Stimulated activated CD8-positive, alpha-beta memory T cell treated with anti-CD3 and anti-CD28 coated beads, Interleukin-12 subunit alpha, Interleukin-12 subunit beta, amount 100 ng/mL, for 4 hours (primary cell): ENCODE measurements around the gene CSAD.
"Not testable (repeated sequence)": the region's sequence is repeated elsewhere in the genome, so short reads cannot be mapped to it uniquely, and the experiment has no call there.

ENCODE experiments used
- DNase-seq: peaks from one replicate; pipeline ENCODE4 v3.0.0-alpha.2; 2020; ENCODE audit warnings: low read depth

The CSAD gene

DNA sequence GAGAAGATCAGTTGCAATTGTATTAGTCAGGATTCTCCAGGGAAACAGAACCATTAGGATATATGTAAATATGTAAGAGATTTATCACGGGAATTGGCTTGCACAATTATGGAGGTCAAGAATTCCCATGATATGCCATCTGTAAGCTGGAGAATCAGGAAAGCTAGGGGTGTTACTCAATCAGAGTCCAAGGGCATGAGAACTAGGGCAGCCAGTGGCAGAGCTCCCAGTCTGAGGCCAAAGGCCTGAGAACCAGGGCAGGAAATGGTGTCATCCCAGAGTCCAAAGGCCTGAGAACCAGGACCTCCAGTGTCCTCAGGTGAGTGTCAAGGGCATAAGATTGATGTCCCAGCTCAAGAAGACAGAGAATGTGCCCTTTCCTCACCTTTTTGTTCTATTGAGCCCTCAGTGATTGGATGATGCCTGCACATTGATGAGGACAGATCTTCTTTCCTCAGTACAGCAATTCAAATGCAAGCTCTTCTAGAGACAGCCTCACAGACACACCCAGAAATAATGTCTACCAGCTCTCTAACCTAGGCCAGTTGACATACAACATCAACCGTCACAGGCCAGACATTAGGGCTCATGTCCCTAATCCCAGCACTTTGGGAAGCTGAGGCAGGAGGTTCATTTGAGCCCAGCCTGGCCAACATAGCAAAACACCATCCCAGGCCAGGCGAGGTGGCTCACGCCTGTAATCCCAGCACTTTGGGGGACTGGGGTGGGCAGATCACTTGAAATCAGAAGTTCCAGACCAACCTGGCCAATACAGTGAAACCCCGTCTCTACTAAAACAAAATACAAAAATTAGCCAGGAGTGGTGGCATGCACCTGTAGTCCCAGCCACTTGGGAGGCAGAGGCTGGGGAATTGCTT lies 35.1 kb downstream of the CSAD start:
- no peak for DNase-seq

DNA sequence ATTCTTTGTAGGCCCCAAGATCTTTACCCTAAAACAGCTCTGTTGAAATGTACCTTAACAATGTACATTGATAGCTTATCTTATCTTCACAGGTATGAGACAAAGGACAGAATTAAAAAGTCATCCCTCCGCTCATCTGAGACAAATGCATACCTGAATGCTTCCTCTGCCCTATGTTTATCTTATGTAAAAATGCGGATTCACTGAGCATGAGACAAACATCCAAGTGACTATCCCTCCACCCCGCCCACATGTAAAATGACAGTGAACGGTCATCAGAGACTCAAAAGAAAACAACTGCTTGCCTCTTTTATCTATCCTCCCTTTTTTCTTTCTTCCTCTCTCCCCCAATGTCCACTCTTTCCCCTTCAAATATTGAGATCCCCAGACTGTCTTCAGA lies 37.4 kb downstream of the CSAD start:
- DNase-seq, result no peak

DNA sequence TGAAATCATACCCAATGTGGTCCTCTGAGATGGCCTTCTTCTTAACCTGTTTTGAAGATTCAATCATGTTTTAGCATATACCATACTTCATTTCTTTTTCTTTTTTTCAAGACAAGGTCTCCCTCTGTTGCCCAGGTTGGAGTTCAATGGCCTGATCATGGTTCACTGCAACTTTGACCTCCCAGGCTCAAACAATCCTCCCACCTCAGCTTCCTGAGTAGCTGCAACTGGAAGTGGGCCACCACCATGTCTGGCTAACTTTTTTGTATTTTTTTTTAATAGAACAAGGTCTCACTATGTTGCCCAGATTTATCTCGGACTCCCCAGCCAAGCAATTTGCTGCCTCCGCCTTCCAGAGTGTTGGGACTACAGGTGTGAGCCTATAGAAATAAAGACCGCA lies 47.0 kb downstream of the CSAD start:
- no peak for DNase-seq

DNA sequence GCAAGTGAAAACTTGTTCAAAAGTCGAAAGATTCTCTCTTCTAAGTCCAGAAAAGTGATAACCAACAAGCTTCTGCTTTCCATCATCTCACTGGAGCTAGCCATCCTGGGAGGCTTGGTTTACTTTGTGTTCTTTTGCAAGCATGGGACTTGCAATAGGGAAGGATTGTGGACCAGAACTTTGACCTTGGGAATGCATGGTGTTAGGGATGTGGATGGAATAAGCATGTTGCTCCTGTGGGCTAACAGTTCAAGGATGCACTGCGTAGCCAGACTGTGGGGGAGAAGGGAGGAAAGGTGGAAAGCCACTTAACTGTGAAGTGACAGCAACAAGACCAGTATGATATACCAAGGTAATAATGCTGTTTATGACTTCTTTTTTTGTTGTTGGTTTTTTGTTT lies 48.9 kb downstream of the CSAD start:
- DNase-seq, result no peak

DNA sequence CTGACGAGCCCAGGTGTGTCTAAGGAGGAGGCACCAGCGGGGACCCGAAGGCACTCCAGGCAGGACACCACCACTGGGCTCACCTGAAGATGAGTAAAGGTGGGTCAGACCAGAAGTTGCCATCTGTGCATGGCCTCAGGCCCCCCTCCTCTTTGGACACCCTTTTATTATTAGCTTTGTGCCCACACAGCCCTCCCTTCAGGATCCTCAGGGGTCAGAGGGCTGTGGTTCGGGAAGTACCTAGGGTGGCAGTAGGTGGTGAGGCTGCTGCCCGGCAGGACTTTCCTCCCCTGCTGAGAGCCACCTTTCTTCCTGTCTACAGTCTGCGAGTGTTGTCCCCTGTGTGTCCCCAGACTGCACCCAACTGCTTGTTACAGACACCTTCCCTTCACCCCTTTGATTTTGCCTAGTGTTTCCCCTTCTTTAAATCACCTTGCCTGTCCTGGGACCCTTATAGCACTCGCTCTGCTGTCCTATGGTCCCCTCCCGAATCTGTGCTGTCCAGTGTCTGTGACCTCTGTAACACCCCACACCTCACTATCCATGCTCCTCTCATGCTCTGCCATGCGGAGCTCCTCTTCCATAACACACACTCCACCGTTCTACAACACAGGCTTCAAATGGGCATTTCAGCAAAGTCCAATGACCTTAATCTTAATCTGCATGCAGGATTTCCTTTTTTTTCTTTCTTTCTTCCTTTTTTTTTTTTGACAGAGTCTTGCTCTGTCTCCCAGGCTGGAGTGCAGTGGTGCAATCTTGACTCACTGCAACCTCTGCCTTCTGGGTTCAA lies 51.8 kb downstream of the CSAD start:
- no peak for DNase-seq

DNA sequence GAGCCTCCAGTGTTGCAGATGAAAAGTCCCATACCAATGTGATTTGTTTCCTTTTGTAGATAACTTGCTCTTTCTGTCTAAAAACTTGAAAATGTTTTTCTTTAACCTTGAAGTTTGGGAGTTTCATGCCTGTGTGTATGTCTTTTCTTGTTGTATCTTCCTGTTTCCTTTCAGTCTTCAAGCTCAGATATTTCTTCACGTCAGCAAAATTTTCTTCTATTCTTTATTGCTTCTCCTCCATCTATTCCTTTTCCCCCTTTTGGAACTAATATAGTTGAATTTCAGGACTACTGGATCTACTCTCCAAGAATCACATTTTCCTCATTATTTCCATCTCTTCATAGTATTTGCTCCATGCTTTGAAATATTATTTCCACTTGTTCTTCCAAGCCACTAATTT lies 53.6 kb downstream of the CSAD start:
- DNase-seq, result no peak

DNA sequence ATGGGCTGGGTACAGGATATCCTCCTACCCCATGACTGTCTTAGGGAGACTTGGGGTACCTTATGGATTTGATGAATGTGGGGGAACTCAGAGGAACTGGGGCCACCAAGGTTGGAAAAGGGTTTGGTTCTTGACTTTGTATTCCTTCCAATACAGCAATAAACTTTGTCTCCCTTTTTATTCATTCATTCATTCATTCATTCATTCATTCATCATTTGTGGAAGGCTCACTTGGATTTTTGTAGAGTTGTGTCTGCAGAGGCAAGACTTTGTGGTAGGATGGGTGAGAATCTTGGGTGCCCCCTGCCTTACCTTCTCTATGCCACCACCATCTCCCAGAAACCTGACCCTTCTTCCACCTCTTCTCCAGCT lies 56.4 kb downstream of the CSAD start:
- no peak for DNase-seq

DNA sequence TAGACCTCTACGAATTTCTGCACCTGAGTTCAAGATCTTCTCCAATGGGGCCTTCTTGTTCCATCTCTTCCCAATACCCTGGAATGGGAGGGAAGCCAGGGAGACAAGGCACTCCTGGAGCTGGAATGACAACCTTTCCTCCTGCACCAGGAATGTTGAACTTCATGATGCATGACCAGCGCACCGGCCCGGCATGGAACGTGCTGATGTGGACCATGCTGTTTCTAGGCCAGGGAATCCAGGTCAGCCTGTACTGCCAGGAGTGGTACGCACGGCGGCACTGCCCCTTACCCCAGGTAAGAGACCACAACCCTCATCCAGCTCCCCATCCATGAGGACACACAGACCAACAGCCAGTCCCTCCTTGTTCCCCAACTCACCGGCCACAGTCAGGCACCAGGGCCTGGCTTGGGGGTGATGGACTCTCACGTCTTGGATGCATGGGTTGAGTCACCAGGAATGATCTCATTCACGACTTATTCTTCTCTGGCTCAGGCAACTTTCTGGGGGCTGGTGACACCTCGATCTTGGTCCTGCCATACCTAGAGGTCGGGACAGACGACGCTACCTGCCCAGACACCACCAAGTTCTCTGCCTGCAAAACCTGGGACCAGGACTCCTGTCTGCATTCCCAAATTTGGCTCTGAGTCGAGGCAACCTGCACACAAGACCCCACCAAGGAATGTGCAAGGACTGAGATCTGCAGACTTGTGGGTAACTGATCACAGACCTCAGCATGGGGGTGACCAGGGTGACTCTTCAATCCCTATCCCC lies 57.0 kb downstream of the CSAD start:
- DNase-seq, result no peak

DNA sequence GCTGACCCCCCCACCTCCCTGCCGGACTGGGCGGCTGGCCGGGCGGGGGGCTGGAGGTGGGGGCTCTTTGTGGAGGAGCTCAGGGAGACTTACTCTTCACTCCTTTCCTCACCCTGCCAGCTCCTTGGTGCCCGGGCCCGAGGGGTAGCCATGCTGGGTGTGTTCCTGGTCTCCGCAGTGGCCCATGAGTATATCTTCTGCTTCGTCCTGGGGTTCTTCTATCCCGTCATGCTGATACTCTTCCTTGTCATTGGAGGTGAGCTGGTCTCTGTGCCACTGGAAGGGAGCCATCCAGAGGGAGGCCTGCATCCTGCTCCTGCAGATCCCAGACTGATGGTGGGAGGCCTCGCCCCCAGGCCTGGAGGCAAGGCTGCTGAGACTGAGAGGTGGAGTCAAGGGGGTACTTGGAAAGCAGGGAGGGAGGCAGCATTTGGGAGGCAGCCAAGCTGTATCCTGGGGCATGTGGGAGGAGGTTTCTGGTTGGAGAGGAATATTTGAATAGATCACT lies 57.7 kb downstream of the CSAD start:
- DNase-seq, result no peak

DNA sequence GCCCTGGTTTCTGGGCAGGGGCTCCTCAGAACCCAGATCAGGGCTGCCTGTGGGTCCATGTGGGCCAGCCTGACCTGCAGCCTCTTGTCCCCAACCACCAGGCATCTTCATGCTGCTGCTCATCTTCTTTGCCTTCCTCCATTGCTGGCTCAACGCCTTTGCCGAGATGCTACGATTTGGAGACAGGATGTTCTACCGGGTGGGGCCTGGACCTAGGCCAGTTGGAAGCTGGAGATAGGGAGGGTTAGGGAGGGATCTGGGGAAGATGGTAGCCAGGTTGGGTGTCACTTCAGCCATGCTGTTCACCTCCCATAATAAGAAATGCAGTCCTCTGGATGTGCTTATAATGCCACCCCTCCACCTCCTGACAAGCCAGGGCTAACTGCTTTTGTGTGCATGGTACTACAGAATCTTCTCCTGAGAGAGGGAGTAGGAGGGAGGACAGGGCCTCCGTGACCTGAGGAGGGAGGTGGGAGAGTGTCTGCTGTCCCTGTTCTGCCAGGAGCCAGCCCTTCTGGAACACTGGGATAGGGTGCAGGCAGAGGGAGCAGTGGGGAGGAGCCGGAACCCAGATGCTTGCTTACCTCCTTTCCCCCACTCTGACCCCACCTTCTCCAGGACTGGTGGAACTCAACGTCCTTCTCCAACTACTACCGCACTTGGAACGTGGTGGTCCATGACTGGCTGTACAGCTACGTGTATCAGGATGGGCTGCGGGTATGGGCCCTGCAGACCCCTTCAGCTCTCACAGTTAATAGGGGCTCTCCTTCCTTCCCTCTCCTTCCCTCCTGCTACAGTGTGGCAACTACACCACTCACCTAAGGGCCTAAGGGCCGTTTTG lies 59.8 kb downstream of the CSAD start:
- no peak for DNase-seq

DNA sequence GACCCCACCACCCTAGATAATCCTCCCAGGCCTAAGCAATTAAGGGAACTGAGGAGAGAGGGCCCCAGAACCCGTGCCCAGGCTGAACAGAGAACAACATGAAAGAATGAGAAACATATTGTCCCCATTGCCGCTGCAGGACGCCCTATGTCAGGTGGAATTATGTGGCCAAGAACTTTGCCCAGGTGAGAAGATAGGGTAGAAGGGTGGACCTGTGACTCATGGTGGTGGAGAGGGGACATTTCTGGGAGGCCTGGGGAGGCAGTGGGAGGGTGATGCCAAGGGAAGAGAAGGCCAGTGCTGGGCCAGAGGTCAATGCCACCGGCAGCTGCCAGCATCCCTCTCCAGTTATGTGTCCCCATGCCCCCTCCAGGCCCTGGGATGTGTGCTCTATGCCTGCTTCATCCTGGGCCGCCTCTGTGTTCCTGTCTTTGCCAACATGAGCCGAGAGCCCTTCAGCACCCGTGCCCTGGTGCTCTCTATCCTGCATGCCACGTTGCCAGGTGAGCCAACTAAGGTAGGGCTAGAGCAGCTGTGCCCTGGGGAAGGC lies 61.9 kb downstream of the CSAD start:
- no peak for DNase-seq

DNA sequence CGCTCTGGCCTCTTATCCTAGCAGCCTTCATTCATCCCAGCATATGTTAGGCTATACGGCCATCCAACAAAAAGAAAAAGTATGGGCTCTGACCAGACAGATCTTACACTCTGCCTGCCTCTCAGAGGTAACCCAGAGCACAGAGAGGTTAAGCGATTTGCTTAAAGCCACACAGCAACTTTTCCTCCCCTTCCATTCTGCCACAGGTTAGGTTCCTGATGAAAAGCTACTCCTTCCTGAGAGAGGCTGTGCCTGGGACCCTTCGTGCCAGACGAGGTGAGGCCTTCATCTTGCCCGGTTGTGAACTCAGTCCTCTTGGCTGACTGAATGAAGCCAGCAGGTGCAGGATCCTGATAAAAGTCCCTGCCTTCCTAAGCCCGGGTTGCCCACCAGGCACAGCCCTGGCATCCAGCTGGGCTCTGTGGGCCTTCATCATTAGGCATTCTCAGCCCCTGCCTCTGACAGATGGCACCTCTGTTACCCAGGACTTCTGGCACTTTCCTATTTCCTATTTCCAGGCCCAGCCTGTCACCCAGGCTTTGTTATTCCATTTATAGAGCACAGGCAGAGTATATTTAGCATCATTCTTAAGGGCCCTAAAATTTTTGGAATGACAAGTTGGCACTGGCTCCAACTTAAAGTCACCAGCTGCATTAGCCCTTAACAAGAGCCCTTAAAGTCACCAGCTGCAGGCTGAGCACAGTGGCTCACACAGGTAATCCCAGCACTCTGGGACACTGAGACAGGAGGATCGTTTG lies 64.7 kb downstream of the CSAD start:
- DNase-seq, result no peak

DNA sequence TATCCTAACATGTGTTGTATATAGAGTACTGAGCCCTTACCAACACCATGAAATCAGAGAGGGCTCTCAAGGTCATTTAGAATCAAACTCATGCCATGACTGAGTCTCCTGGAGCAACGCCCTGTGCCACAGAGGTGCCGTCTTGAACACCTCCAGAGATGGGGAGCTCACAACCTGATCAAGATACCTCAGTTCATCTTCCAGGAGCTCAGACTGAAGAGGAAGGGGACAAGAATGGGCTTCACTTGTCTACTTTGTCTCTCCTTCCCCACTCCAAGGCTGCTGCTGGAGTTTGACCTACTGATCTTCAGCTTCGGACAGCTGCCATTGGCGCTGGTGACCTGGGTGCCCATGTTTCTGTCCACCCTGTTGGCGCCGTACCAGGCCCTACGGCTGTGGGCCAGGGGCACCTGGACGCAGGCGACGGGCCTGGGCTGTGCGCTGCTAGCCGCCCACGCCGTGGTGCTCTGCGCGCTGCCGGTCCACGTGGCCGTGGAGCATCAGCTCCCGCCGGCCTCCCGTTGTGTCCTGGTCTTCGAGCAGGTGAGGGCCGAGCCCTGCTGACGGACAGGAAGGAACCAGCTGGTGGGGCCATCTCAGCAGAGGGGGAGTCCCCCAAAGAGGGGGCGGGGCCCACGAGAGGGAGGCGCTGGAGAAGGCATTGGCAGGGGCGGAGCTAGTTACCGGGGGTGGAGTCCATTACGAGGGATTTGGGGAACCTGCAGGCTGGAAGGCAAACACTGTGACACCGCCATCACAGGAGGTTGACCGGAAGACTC lies 65.4 kb downstream of the CSAD start:
- no peak for DNase-seq

DNA sequence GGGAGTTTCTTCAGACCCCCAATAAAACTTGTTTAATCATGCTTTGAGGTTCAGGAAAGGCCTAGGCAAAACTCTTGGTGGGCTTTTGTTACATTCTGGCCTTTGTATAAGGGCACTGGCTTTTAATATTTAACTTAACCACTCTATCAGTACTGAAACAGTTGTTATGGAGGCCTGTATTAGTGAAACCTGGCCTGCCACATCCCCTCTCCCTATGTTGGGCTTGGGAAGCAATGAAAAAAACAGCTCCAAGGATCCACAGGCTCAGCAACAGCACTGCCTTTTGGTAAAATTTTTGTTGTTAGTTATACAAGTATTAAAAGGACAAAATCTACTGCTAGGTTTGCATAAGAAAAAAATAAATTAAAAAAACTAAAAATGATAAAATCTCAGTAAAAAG lies 66.8 kb downstream of the CSAD start:
- no peak for DNase-seq

DNA sequence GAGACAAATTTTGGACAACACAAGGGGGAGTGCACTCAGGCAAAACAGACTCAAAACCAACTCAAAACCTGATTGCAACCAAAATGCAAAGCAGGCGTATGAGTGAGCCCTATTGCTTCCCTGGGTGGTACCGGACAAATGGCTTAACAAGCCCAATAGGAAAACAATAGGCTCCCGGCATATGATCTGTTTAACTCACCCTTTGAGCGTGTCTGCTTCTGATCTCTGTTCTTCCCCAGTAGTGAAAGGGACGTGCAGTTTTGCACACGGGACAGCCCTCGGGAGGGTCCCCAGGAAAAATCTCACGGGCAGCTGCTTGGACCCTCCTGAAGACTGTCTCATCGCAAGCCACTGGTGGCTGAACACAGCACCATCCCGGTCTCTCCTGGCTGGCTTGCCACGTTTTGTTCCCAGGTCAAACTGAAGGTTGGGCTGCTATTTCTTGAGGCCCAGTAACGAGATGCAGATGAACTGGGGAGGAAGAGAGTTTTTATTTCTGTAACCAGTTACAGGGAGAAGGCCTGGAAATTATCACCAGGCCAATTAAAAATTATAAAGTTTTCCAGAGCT lies 67.5 kb downstream of the CSAD start:
- no peak for DNase-seq

DNA sequence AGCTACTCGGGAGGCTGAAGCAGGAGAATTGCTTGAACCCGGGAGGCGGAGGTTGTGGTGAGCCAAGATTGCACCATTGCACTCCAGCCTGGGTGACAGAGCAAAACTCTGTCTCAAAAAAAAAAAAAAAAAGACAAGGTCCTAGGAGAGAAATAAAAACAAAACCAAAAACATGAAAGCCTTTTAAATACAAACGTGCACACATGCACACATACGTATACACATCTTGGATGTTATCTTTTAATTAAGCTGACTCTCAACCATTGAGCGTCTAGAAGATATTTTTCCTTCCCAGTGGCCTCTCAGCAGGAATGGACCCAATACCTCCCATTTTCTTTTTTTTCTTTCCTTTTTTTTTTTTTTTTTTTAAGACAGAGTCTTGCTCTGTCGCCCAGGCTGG lies 68.3 kb downstream of the CSAD start:
- not testable (repeated sequence) for DNase-seq
